Effector memory CD4-positive, alpha-beta T cell (primary cell): ENCODE data around the gene TSPAN11.
"Not testable (repeated sequence)": the region's sequence is repeated elsewhere in the genome, so short reads cannot be mapped to it uniquely, and the experiment has no call there.

ENCODE experiments used
- DNase-seq, 3 donors: peaks; one replicate each; pipeline ENCODE4 v3.0.0-alpha.2; 2020
- H3K27ac ChIP-seq: 2 replicates; pipeline ENCODE4 v1.7.0; 2013; ENCODE audit warnings: mild to moderate bottlenecking, low read length, moderate library complexity; ENCODE audit not compliant: insufficient read depth, poor library complexity, severe bottlenecking
- H3K27me3 ChIP-seq: replicated peaks from 2 replicates; pipeline ENCODE4 v1.7.0; 2013; ENCODE audit warnings: mild to moderate bottlenecking, low read length; ENCODE audit not compliant: insufficient read depth, control insufficient read depth, poor library complexity, severe bottlenecking
- H3K36me3 ChIP-seq: 2 replicates; pipeline ENCODE4 v1.7.0; 2013; ENCODE audit warnings: mild to moderate bottlenecking, low read length, moderate library complexity; ENCODE audit not compliant: control insufficient read depth, insufficient read depth
- H3K4me1 ChIP-seq: 2 replicates; pipeline ENCODE4 v1.7.0; 2013; ENCODE audit warnings: low read length, mild to moderate bottlenecking; ENCODE audit not compliant: control insufficient read depth, insufficient read depth, poor library complexity, severe bottlenecking
- H3K4me3 ChIP-seq: 2 replicates; pipeline ENCODE4 v1.7.0; 2013; ENCODE audit warnings: low read length, low read depth, mild to moderate bottlenecking; ENCODE audit not compliant: insufficient read depth, poor library complexity, severe bottlenecking
- H3K9me3 ChIP-seq: 2 replicates; pipeline ENCODE4 v1.7.0; 2013; ENCODE audit warnings: mild to moderate bottlenecking, low read length, moderate library complexity; ENCODE audit not compliant: control insufficient read depth

TSPAN11 gene

DNA sequence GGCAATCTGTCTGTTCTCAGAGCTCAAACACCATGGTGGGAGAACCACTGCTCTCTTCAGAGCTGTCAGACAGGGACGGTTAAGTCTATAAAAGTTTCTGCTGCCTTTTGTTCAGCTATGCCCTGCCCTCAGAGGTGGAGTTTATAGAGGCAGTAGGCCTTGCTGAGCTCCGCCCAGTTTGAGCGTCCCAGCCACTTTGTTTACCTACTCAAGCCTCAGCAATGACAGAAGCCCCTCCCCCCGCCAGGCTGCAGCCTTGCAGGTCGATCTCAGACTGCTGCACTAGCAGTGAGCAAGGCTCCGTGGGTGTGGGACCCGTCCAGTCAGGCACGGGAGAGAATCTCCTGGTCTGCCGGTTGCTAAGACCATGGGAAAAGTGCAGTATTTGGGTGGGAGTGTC is 32.0 kb upstream of the TSPAN11 start:
- not testable (repeated sequence) for H3K4me3 ChIP-seq, DNase-seq, H3K4me1 ChIP-seq, H3K27ac ChIP-seq, H3K27me3 ChIP-seq, H3K9me3 ChIP-seq, H3K36me3 ChIP-seq

DNA sequence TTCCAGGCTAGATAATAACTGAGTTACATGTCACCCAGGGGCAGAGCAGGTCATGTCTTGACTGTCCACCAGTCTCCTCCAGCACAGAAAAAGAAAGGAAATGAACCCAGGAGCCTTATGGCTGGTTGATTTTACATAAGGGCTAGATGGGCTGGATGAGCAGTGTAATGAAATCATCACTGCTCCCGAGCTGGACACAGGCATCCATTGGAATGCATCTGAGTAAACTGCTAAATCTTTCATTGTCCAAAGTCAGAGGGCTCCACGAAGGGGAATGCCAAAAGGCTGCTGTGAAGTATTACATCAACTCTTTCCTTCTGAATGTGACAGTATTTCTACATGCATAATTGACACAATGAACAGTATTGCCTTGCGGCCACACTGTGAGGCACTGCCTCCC is 30.1 kb upstream of the TSPAN11 start:
- no peaks in the 10 kb centered on the region for H3K27me3 ChIP-seq
- no peaks in the 10 kb centered on the region for H3K4me1 ChIP-seq
- DNase-seq = no peak
- H3K9me3 ChIP-seq = no peaks in the 10 kb centered on the region
- H3K27ac ChIP-seq = no peak overlapping the region
- H3K36me3 ChIP-seq = no peaks in the 10 kb centered on the region
- no peak overlapping the region for H3K4me3 ChIP-seq

DNA sequence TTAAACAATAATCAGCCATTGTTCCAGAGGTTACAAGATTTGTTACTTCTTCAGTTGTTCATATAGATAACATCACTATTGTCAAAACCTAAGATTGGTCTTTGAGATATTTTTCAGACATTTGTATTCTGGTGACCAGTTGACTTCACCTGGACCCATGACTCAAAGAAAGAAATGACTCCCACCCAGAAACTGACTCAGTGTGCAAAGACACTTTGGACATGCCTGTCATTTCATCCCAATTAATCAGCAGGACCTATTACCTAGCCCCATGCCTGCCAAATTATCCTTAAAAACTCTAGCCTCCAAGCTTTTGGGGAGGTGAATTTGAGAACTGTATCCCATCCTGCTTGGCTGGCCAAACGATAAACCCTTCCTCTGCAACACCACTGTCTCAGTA is 27.7 kb upstream of the TSPAN11 start:
- no peak overlapping the region for H3K27ac ChIP-seq
- no peaks in the 10 kb centered on the region for H3K36me3 ChIP-seq
- H3K27me3 ChIP-seq = no peaks in the 10 kb centered on the region
- no peaks in the 10 kb centered on the region for H3K4me1 ChIP-seq
- no peaks in the 10 kb centered on the region for H3K9me3 ChIP-seq
- DNase-seq = no peak
- no peak overlapping the region for H3K4me3 ChIP-seq

DNA sequence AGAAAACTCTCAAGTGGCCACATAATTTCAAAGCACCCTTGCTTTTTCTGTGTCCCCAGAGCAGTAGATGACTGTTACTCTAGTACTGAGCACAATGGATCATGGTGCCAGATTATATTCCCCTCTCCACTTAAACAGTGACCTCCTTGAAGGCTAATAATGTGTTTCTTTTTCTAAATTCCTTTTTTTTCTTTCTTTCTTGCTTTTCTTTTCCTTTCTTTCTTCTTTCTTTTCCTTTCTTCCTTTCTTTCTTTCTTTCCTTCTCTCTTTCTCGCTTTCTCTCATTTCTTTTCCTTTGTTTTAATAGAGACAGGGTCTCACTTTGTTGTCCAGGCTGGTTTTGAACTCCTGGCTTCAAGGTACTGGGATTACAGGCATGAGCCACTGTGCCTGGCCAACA is 26.2 kb upstream of the TSPAN11 start:
- no peak overlapping the region for H3K4me3 ChIP-seq
- H3K4me1 ChIP-seq = no peaks in the 10 kb centered on the region
- H3K36me3 ChIP-seq = no peaks in the 10 kb centered on the region
- no peak for DNase-seq
- H3K27ac ChIP-seq = no peak overlapping the region
- H3K9me3 ChIP-seq = no peaks in the 10 kb centered on the region
- H3K27me3 ChIP-seq = no peaks in the 10 kb centered on the region

DNA sequence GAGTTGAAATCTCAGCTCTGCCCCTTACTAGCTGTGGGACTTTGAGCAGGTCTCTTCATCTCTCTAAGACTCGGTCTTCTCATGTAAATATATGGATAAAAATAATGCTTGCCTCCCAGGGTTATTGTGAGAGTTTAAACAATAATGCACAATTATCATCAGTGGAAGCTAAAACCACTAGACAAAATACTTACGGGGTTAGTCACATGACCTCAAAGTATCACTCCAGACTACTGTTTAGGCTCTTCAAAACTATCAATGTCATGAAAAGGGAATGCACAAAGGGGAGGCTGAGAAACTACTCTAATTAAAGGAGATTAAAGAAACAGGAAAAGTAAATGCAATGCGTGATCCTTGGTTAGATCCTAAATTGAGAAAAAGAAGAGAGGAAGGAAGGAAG is 24.5 kb upstream of the TSPAN11 start:
- no peak overlapping the region for H3K27ac ChIP-seq
- no peak for DNase-seq
- H3K9me3 ChIP-seq = no peaks in the 10 kb centered on the region
- H3K4me3 ChIP-seq = no peak overlapping the region
- no peaks in the 10 kb centered on the region for H3K27me3 ChIP-seq
- H3K4me1 ChIP-seq = no peaks in the 10 kb centered on the region
- no peaks in the 10 kb centered on the region for H3K36me3 ChIP-seq

DNA sequence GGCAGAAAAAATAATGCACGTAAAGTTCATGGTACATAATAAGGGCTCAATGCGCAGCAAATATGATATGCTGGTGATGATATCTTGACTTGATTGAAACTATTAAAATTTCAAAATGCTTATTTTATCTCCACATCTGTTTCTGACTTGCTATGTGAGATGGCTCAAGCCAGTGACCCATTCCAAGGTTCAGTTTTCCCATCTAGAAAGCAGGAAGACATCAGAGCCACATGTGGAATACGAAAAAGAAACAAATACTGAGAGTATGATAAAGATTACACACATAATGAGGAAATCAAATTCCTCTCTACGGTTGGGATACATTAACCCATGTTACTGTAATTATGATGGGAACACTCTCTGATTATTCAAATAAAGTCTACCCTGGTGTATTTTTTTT is 24.0 kb upstream of the TSPAN11 start:
- H3K9me3 ChIP-seq = no peaks in the 10 kb centered on the region
- H3K27ac ChIP-seq = no peak overlapping the region
- H3K4me3 ChIP-seq = no peak overlapping the region
- no peaks in the 10 kb centered on the region for H3K36me3 ChIP-seq
- DNase-seq = no peak
- H3K4me1 ChIP-seq = no peaks in the 10 kb centered on the region
- no peaks in the 10 kb centered on the region for H3K27me3 ChIP-seq

DNA sequence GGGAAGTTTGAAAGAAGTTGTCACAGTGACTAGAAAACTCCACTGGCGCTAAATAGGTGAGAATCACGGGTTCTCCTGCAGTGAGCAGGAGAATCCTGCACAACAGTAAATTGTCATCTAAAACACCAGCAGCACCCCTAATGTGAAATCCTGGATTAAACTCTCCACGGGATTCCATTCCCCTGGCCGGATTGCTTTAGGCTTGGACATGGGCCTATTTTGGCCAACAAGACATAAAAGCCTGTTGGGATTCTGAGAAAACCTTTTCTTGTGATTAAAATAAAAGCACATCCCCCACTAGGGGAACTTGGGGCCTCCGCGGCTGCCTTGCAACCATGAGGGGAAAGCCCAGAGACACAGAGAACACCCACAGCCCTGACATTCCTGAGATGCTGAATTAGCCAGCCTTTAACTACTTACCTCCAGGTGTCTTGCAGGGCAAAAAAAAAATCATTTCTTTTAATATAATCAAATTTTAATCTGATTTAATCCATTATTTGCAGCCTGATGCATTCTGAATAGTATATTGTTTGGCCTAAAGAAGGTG is 21.0 kb upstream of the TSPAN11 start:
- Histone ChIP-seq H3K27ac (no peak overlapping the region), H3K9me3 (no peaks in the 10 kb centered on the region), H3K36me3 (no peaks in the 10 kb centered on the region), H3K4me3 (no peak overlapping the region), H3K4me1 (no peaks in the 10 kb centered on the region), H3K27me3 (no peaks in the 10 kb centered on the region)
- DNase-seq = no peak

DNA sequence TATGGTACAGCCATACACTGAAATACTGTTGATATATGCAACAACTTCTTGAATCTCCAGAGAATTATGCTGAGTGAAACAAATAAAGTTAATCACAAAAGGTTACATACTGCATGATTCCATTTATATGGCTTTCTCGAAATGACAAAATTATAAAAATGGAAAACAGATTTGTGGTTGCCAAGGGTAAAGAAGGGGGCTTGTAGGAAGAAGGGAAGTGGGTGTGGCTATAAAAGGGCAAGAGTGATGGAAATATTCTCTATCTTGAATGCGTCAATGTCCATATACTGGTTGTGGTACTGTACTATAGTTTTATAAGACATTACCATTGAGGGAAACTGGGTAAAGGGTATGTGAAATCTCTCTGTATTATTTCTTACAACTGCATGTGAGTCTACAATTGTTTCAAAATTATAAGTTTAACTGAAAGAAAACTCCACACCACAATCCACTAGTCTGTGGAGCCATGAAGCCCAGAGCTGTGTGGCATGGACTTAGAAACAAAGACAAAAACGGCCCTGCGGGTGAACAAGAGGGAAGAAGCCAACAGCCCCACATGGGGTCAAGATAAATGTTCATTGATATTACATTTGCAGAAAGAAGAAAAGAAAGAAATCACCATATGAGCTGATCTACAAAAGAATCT is 18.3 kb upstream of the TSPAN11 start:
- Histone ChIP-seq H3K27ac (no peak overlapping the region), H3K27me3 (no peaks in the 10 kb centered on the region), H3K4me3 (no peak overlapping the region), H3K9me3 (no peaks in the 10 kb centered on the region), H3K36me3 (no peaks in the 10 kb centered on the region), H3K4me1 (no peaks in the 10 kb centered on the region)
- DNase-seq = no peak

DNA sequence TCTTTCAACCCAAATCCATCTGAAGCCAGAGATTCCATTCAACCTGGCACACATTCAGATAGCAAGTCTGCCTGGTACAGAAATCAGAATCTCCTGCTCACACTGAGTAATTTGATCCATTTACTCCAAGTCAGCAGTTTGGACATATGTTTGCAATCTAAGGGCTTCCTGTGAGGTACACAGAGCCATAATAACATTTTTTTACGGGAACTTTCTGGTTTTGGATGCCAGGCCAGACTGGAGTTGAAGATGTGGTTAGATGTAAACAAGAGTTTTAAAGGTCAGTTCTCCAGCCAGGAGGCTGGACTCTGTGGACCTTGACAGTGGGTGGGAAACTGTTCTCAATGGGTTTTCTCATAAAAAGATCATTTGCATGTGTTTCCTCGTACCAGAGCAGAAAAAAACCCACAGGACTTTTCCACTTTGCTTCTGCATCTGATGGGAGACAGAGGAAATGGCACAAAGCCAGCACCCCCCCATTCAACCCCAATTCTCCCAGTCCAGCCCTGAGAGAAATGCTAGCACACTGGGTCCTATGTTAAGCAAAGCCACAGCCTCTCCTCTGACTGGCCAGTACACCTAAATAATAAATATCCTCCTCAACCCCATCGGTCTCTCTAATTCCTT is 17.7 kb upstream of the TSPAN11 start:
- H3K27ac ChIP-seq = no peak overlapping the region
- DNase-seq = no peak
- H3K4me1 ChIP-seq = no peaks in the 10 kb centered on the region
- no peaks in the 10 kb centered on the region for H3K27me3 ChIP-seq
- no peak overlapping the region for H3K4me3 ChIP-seq
- H3K36me3 ChIP-seq = no peaks in the 10 kb centered on the region
- H3K9me3 ChIP-seq = no peaks in the 10 kb centered on the region

DNA sequence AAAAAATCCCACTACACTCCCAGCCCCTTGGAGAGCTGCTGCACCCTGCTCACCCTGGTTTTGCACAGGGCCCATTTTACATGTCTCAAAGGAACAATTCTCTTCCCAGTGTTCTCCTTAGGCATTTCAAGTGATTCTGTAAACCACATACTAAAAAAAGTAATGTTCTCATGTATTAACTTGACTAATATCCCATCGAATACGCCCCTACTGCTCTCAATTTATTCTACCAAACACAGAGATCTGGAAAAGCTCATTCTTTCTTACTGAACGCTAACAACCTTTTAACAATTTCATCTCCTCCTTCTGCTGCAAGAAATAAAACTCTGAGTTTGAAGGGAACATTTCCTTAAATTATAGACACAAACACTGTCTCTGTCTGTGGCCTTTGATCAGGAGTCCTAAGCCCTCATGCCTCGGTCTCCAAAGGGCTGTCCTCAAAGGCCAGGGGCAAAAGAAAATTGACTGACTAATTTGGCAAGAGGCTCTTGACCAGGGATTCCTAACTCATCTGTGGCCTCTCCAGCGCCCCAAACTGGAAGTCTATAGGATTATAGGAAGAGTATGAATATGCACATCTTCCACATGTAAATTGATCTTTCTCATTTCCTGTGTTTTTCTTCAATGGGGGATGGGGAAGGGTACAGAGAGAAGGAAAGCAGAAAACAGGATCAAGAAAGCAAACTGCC is 17.1 kb upstream of the TSPAN11 start:
- no peak for DNase-seq
- Histone ChIP-seq H3K9me3 (no peaks in the 10 kb centered on the region), H3K4me1 (no peaks in the 10 kb centered on the region), H3K36me3 (no peaks in the 10 kb centered on the region), H3K27me3 (no peaks in the 10 kb centered on the region), H3K27ac (no peak overlapping the region), H3K4me3 (no peak overlapping the region)
